CD4-positive, alpha-beta T cell treated with Interleukin-4 for 1 hour (primary cell): ENCODE results near the gene TRMT6.

Experiments
- DNase-seq, 2 donors: peaks; one replicate each; pipeline ENCODE4 v3.0.0-alpha.2; 2020 to 2022

Gene TRMT6

DNA sequence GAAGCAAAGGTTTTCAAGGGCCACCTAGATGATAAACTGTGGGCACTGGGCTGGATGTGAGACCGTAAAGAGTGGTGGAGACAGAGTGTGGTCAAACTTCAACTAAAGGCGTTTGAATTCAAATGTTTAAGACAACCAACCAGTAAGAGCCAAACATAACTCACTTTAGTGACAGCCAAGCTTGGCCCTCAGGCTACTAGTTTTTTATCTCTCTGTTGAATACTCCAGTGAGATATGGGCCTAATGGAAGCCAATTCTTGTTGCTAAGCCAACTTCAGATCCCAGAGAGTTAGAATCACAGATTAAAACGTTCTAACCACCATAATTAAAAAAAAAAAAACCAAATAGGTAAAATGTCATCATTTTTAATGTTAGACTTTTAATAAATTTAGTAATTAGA lies 57.3 kb downstream of the TRMT6 start:
- no peak for DNase-seq

DNA sequence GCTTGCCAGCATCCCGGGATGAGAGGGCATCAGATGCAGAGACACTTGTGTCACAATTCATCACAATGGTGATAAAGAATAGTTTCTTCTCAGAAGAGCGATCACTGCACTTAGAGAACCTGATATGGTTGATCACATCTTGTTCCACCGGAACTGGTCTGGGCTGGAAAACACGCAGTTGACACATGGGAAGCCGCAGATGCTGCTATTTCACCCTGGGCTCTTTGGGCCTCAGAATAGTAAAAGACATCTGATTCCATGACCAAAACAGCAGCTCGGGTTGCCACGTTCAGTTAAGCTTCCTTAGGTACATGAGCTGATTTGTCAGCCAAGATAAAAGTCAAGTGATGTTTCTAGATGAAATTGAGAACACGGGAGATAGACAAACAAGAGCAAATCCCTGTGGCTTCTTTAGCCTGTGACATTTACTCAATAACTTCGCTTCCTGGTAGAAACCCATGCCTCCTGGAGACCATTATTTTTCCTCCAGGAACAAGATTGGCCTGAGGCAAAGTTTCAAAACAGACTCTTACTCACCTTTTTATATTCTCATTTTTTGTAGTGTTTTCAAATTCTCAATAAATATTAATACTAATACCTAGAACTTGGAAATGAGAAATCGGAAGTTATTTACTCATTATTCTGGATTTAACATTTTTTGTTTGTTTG lies 59.4 kb downstream of the TRMT6 start:
- no peak for DNase-seq

DNA sequence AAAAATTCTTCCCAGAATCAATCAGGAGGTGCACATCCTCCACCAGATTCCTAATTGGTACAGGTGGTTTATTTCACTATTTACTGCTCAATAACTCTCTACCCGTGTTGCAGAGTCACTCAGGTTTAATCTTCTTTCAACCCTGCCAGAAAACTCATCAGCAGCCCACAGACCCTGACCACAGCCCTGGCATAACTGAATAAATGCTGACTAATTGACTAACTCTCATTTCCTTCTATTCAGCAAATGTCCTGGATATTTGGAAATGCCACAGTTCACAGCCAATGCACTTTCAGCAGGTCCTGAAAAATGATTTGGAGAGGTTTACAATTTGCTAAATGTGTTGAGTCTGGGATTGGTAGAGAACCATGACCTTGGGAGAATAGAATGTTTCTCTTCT lies 62.3 kb downstream of the TRMT6 start:
- DNase-seq = no peak

DNA sequence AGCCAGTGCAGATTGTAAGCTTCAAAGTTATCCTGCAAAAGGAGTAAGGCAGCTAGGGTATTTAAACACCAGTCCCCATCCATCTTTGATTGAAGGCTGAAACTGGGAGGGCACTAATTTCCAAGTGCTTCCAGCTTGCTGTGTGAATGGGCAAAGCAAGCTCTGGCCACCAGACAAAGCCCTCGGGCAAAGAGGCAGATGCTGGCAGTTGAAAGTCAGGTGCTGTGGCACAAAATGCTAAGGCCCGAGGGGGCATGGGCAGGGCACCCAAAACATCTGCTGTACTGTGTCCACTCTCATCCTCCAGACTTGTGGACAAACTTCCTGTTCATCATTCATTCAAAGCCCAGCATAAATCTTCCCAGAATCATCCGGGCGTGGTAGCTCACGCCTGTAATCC lies 62.9 kb downstream of the TRMT6 start:
- no peak for DNase-seq
